ENCODE measurements around the gene ITIH4. TPM values are rescaled to one million over a fixed set of nuclear protein-coding genes. Genes with fewer than 3 reads are reported as not detected.

ITIH4 gene
- total and polyA plus RNA-seq, 2 of the 13 experiments (the other 11 are each of a cell fraction or from before 2014, with no cell fraction given) = 2.7 to 5.3 TPM

DNA sequence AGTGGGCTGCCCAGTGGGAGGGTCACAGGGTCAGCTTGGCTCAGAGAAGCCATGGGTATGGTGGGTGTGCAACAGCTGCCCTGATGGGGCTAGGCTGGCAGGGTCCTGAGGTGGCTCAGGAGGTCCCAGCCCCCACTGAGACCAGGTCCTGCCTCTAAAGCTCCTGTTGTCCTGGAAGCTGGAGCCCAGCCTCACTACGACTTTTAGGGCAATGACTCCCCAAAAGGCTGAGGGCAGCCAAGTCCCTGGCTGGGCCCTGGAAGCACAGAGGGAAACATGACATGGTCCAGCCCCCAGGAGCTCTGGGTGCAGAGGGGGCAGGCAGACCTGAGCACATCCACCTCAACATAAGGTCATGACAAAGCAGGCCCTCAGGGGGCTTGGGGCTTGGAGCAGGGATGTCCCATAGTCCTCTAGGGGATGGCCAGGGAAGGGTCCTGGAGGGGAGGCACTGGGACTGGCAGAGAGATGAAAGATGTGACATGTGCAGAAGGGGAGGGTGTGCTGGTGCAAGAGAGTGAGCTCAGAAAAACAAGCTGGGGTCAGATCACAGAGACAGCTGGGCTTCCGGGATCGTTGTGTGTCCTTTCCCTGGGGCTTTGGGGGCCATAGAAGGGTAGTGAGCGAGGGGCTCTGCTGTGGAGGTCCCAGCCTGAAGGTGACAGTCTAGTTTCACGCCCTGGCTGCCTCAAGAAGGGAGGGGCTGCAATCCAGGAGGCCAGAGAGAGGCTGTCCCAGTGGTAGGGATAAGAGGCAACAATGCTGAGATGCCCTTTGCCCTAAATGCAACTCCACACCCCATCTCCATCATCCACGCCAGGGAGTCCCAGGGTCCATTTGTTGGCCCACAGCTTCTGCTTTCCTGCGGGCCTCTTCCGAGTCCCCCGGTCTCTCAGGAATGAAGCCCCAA lies 36.5 kb downstream of the ITIH4 start (continued):
- TF ChIP-seq, protein P1, sequence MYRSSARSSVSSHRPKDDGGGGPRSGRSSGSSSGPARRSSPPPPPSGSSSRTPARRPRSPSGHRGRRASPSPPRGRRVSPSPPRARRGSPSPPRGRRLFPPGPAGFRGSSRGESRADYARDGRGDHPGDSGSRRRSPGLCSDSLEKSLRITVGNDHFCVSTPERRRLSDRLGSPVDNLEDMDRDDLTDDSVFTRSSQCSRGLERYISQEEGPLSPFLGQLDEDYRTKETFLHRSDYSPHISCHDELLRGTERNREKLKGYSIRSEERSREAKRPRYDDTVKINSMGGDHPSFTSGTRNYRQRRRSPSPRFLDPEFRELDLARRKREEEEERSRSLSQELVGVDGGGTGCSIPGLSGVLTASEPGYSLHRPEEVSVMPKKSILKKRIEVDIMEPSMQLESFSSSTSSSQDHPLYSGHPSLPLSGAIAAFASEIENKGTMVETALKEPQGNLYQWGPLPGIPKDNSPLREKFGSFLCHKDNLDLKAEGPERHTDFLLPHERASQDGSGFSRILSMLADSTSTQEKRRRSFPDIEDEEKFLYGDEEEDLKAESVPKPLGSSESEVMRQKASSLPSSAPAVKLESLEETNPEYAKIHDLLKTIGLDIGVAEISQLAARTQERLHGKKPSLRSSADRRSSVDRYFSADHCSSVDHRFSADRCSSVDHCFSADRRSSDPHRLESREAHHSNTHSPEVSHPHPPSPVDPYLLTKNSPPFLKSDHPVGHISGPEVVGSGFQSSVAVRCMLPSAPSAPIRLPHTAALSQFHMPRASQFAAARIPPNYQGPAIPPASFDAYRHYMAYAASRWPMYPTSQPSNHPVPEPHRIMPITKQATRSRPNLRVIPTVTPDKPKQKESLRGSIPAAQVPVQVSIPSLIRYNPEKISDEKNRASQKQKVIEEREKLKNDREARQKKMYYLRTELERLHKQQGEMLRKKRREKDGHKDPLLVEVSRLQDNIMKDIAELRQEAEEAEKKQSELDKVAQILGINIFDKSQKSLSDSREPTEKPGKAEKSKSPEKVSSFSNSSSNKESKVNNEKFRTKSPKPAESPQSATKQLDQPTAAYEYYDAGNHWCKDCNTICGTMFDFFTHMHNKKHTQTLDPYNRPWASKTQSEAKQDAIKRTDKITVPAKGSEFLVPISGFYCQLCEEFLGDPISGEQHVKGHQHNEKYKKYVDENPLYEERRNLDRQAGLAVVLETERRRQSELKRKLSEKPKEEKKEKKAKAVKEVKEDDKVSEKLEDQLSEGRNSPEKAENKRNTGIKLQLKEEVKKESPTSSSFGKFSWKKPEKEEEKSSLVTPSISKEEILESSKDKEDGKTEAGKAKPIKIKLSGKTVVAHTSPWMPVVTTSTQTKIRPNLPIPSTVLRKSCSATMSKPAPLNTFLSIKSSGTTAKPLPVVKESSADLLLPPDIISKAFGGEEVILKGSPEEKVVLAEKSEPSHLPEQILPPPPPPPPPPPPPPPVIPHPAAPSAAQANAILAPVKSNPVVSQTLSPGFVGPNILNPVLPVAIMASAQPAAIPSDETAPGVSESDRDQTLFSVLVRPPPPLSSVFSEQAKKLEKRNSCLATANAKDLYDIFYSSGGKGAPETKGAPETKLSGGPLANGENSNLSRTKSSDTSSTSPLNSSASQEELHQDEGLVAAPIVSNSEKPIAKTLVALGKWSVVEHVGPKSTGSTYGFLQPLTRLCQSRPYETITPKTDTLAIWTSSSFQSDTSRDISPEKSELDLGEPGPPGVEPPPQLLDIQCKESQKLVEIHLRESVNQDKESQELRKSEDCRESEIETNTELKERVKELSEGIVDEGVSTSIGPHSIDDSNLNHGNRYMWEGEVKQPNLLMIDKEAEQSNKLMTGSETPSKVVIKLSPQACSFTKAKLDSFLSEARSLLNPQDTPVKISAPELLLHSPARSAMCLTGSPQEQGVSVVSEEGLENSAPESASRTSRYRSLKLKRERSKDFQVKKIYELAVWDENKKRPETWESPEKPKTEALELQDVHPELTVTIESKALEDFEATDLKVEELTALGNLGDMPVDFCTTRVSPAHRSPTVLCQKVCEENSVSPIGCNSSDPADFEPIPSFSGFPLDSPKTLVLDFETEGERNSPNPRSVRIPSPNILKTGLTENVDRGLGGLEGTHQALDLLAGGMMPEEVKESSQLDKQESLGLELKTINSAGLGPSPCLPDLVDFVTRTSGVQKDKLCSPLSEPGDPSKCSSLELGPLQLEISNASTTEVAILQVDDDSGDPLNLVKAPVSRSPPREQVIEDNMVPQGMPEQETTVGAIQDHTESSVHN (CRISPR knock-in tag; IDR thresholded peaks at IDR 0.05) = no peak
- TF ChIP-seq, protein P2, sequence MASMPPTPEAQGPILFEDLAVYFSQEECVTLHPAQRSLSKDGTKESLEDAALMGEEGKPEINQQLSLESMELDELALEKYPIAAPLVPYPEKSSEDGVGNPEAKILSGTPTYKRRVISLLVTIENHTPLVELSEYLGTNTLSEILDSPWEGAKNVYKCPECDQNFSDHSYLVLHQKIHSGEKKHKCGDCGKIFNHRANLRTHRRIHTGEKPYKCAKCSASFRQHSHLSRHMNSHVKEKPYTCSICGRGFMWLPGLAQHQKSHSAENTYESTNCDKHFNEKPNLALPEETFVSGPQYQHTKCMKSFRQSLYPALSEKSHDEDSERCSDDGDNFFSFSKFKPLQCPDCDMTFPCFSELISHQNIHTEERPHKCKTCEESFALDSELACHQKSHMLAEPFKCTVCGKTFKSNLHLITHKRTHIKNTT (CRISPR knock-in tag; IDR thresholded peaks at IDR 0.05) = no peak
- TF ChIP-seq WIZ (CRISPR knock-in tag; IDR thresholded peaks at IDR 0.05) = no peak
- TF ChIP-seq CBX1 (IDR thresholded peaks at IDR 0.05; ENCODE audit: low read depth) = peak; percentile 10
- no peak; the same call in 1 of the 2 replicates for TF ChIP-seq ZNF652 (CRISPR knock-in tag; IDR thresholded peaks at IDR 0.05; ENCODE audit: borderline replicate concordance, low read depth)
- TF ChIP-seq, protein P3, sequence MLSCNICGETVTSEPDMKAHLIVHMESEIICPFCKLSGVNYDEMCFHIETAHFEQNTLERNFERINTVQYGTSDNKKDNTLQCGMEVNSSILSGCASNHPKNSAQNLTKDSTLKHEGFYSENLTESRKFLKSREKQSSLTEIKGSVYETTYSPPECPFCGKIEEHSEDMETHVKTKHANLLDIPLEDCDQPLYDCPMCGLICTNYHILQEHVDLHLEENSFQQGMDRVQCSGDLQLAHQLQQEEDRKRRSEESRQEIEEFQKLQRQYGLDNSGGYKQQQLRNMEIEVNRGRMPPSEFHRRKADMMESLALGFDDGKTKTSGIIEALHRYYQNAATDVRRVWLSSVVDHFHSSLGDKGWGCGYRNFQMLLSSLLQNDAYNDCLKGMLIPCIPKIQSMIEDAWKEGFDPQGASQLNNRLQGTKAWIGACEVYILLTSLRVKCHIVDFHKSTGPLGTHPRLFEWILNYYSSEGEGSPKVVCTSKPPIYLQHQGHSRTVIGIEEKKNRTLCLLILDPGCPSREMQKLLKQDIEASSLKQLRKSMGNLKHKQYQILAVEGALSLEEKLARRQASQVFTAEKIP (CRISPR knock-in tag; IDR thresholded peaks at IDR 0.05; ENCODE audit: borderline replicate concordance) = no peak
- TF ChIP-seq CCAR2 (optimal IDR thresholded peaks at IDR 0.05; ENCODE audit: low read depth, low read length) = no peak
- no peak for TF ChIP-seq ARNTL (CRISPR knock-in tag; IDR thresholded peaks at IDR 0.05)
- TF ChIP-seq KDM6A (CRISPR knock-in tag; IDR thresholded peaks at IDR 0.05; ENCODE audit: low read depth) = 0 out of 2 replicates have a peak, but pooled peaks have one; percentile 6
- TF ChIP-seq ZZZ3 (CRISPR knock-in tag; IDR thresholded peaks at IDR 0.05; ENCODE audit: borderline replicate concordance) = no peak
- TF ChIP-seq RBAK (CRISPR knock-in tag; IDR thresholded peaks at IDR 0.05) = no peak
- TF ChIP-seq ZNF224 (CRISPR knock-in tag; IDR thresholded peaks at IDR 0.05) = peak; percentile 85; the same call in 1 of the 2 replicates
- TF ChIP-seq, protein P4, sequence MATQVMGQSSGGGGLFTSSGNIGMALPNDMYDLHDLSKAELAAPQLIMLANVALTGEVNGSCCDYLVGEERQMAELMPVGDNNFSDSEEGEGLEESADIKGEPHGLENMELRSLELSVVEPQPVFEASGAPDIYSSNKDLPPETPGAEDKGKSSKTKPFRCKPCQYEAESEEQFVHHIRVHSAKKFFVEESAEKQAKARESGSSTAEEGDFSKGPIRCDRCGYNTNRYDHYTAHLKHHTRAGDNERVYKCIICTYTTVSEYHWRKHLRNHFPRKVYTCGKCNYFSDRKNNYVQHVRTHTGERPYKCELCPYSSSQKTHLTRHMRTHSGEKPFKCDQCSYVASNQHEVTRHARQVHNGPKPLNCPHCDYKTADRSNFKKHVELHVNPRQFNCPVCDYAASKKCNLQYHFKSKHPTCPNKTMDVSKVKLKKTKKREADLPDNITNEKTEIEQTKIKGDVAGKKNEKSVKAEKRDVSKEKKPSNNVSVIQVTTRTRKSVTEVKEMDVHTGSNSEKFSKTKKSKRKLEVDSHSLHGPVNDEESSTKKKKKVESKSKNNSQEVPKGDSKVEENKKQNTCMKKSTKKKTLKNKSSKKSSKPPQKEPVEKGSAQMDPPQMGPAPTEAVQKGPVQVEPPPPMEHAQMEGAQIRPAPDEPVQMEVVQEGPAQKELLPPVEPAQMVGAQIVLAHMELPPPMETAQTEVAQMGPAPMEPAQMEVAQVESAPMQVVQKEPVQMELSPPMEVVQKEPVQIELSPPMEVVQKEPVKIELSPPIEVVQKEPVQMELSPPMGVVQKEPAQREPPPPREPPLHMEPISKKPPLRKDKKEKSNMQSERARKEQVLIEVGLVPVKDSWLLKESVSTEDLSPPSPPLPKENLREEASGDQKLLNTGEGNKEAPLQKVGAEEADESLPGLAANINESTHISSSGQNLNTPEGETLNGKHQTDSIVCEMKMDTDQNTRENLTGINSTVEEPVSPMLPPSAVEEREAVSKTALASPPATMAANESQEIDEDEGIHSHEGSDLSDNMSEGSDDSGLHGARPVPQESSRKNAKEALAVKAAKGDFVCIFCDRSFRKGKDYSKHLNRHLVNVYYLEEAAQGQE (IDR thresholded peaks at IDR 0.05; ENCODE audit: borderline replicate concordance in 1 of 2, low read depth in 1 of 2, low read length in 2 of 2) = no peak

Data from HepG2 (cell line).